Colonic mucosa (tissue), 4 donors: ENCODE results near the gene COA3. TPM values are rescaled to one million over a fixed set of nuclear protein-coding genes. Genes with fewer than 3 reads are reported as not detected.

Experiments used
- DNase-seq: peaks from one replicate; pipeline ENCODE4 v3.0.0-alpha.2; 2020
- H3K27ac ChIP-seq: fragments of 200-600 bp; one replicate; pipeline ENCODE4 v1.8.0; 2021
- H3K27me3 ChIP-seq: fragments of 200-600 bp; one replicate; pipeline ENCODE4 v1.8.0; 2021
- H3K36me3 ChIP-seq: fragments of 200-600 bp; one replicate; pipeline ENCODE4 v1.8.0; 2021
- H3K4me1 ChIP-seq: fragments of 200-600 bp; one replicate; pipeline ENCODE4 v1.8.0; 2021; ENCODE audit warnings: mild to moderate bottlenecking
- H3K4me3 ChIP-seq: fragments of 200-600 bp; one replicate; pipeline ENCODE4 v1.8.0; 2021
- H3K9ac ChIP-seq, 2 donors: one replicate each; pipeline ENCODE4 v1.7.0; 2013; ENCODE audit warnings: control low read depth in 2 of 2, low read depth in 2 of 2, low read length in 2 of 2
- H3K9me3 ChIP-seq: fragments of 200-600 bp; one replicate; pipeline ENCODE4 v1.8.0; 2021
- CTCF ChIP-seq: fragments of 200-600 bp; IDR thresholded peaks from one replicate; pipeline ENCODE4 v1.8.0; 2022; ENCODE audit warnings: antibody characterized with exemption, mild to moderate bottlenecking
- intact Hi-C: fragments of 100-400 bp; cut with DNase I; formaldehyde crosslinking; loops from one replicate; pipeline ENCODE4 v1.14.1; 2022
- total RNA-seq, 2 donors: library from RNA; stranded (reverse); fragmentation: NEBNext Ultra II Directional in 1 of 2; extraction: Animal tissue kit (Norgen Biotek cat#: 25700) in 1 of 2; gene quantifications; one replicate each; pipeline ENCODE4 v1.2.1, GENCODE V29; 2021
- donor health status: healthy.
- donor health status: DM: no; HTN: no; CAD: no.
- donor health status: DM: no; HTN: no; CAD: no.

Gene COA3
- total RNA-seq, 2 donors from 2014 or later: 167 to 219 TPM

GRCh38 chr17:42779936-42780850 is 18.3 kb downstream of the COA3 start, which contains the start of gene WNK4:
Gene WNK4, plus strand, starts transcription at chr17:42780610. Its CDS starts 89 bp downstream, at chr17:42780699.
- peak within 1 kb of the TSS; percentile 88 for H3K27ac ChIP-seq
- no peak for TF ChIP-seq CTCF
- H3K4me3 ChIP-seq: peak within 1 kb of the TSS; percentile 48
- no peaks in the 10 kb centered on the region for H3K4me1 ChIP-seq
- H3K9me3 ChIP-seq: no peaks in the 10 kb centered on the region
- DNase-seq: peak; percentile 89
- intact Hi-C loops: loop anchor here (5.0 kb wide), 1 partner anchor 42 kb away; the partner anchor contains the start of gene BECN1
- peaks cover 6% of the 10 kb centered on the region for H3K27me3 ChIP-seq
- no peaks in the 10 kb centered on the region for H3K36me3 ChIP-seq
- peak within 1 kb of the TSS; percentile 77 to 83 for H3K9ac ChIP-seq

DNA sequence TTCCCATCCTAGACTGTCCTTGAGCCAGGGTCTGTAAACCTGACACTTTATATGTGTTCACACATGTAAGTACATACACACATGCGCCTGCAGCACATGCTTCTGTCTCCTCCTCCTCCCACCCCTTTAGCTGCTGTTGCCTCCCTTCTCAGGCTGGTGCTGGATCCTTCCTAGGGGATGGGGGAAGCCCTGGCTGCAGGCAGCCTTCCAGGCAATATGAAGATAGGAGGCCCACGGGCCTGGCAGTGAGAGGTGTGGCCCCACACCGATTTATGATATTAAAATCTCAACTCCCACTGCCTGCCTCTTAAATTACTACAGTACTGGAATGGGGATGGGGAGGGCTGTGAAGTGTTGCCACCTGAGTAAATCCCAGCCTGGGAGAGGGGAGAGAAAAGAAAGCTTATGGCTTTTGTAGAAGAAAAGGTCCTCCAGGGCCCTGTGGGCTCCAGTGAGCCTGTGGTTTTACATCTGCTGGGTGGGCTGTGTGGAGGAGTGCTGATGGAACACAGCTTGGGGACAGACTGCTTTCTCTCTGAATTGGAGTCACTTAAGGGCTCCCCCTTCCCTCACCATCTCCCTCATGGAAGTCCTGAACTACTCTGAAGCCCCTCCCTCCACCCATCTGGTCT is 19.1 kb downstream of the COA3 start:
- Histone ChIP-seq H3K9ac (peak overlapping the region in 1 of 2 donors; percentile 83), H3K9me3 (no peaks in the 10 kb centered on the region), H3K4me3 (no peak overlapping the region), H3K4me1 (peaks cover under 1% of the 10 kb centered on the region), H3K27me3 (peaks cover 6% of the 10 kb centered on the region), H3K27ac (peak overlapping the region; percentile 88), H3K36me3 (no peaks in the 10 kb centered on the region)
- peak; percentile 55 for DNase-seq
- intact Hi-C loops: loop anchor here (5.0 kb wide), 1 partner anchor 43 kb away; the partner anchor contains the start of gene BECN1
- TF ChIP-seq CTCF: no peak

- no peaks in the 10 kb centered on the region for H3K36me3 ChIP-seq
- peak overlapping the region; percentile 88 for H3K27ac ChIP-seq
- H3K27me3 ChIP-seq: no peaks in the 10 kb centered on the region
- intact Hi-C loops: loop anchor here (5.0 kb wide), 1 partner anchor 44 kb away; the partner anchor contains the start of gene BECN1
- peak overlapping the region in 1 of 2 donors; percentile 83 for H3K9ac ChIP-seq
- H3K9me3 ChIP-seq: no peaks in the 10 kb centered on the region
- H3K4me3 ChIP-seq: no peak overlapping the region
- peaks cover 6% of the 10 kb centered on the region for H3K4me1 ChIP-seq
- TF ChIP-seq CTCF: no peak
- DNase-seq: no peak
These were observed 19.9 kb downstream of the COA3 start for GRCh38 chr17:42778570-42778969.

DNA sequence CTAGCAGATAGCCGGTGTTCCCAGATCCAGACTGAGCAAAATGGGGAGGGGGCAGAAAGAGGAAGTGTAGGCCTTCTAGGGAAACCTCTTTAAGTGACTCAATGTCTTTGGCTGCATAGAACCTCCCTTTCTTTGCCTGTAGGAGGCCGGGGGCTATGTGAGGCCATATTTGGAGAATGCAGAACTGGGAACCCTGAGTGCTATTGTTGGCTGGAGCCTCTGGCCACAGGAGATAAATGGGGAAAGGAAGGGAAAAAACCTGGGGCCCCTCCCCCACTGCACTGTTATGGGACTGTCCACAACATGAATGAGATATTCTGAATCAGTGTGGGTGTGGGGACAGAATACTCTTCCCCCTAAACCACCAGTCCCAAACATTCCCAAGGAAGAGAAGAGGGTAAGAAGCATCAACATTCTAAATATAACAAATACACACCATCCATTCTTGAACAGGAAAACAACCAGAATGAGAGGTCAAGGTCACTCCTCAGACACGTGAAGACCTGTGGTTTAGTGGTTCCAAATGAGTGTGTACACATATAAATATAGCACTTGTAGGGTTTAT is 22.9 kb downstream of the COA3 start:
- Histone ChIP-seq H3K9me3 (no peaks in the 10 kb centered on the region), H3K9ac (no peak overlapping the region), H3K4me1 (peaks cover 6% of the 10 kb centered on the region), H3K36me3 (no peaks in the 10 kb centered on the region), H3K27ac (no peak overlapping the region), H3K27me3 (no peaks in the 10 kb centered on the region), H3K4me3 (no peak overlapping the region)
- intact Hi-C loops: loop anchor here (5.0 kb wide), 1 partner anchor 47 kb away; the partner anchor contains the start of gene BECN1
- no peak for TF ChIP-seq CTCF
- DNase-seq: no peak

- Histone ChIP-seq H3K27ac (no peak overlapping the region), H3K4me1 (peaks cover 6% of the 10 kb centered on the region), H3K4me3 (peak overlapping the region; percentile 74), H3K9ac (peak overlapping the region; percentile 92 to 94), H3K27me3 (no peaks in the 10 kb centered on the region), H3K9me3 (no peaks in the 10 kb centered on the region), H3K36me3 (no peaks in the 10 kb centered on the region)
- TF ChIP-seq CTCF: no peak
- DNase-seq: no peak
- intact Hi-C loops: no loop called here
These were observed 24.3 kb downstream of the COA3 start for GRCh38 chr17:42774066-42774745.
